Stomach (tissue), 9 donors: ENCODE results near the gene IPO5. TPM values are rescaled to one million over a fixed set of nuclear protein-coding genes. Genes with fewer than 3 reads are reported as not detected.
"Not testable (repeated sequence)": the region's sequence is repeated elsewhere in the genome, so short reads cannot be mapped to it uniquely, and the experiment has no call there.

Experiments used
- DNase-seq, 2 donors: peaks; one replicate each; pipeline versions ENCODE4 v3.0.0 to v3.0.0-alpha.2; 2013 to 2019
- H3K27ac ChIP-seq, 5 donors: fragments of 200-600 bp in 4 of 5; sonication (generic) in 4 of 5; one replicate each; pipeline ENCODE4 v1.5.1; 2013 to 2019; ENCODE audit warnings: mild to moderate bottlenecking in 1 of 5, moderate library complexity in 1 of 5
- H3K27me3 ChIP-seq, 3 donors: fragments of 200-600 bp; sonication (generic); one replicate each; pipeline ENCODE4 v1.5.1; 2017 to 2019; ENCODE audit warnings: mixed run types in 1 of 3
- H3K36me3 ChIP-seq, 4 donors: fragments of 200-600 bp; sonication (generic); 1 replicate in 3 of 4; 2 replicates in 1 of 4; pipeline ENCODE4 v1.5.1; 2016 to 2019
- H3K4me1 ChIP-seq, 4 donors: fragments of 200-600 bp; sonication (generic); one replicate each; pipeline ENCODE4 v1.5.1; 2016 to 2019
- H3K4me3 ChIP-seq, 4 donors: fragments of 200-600 bp; sonication (generic) in 3 of 4; one replicate each; pipeline ENCODE4 v1.5.1; 2016 to 2019; ENCODE audit warnings: mild to moderate bottlenecking in 1 of 4
- H3K9me3 ChIP-seq, 4 donors: fragments of 200-600 bp; sonication (generic); one replicate each; pipeline ENCODE4 v1.5.1; 2016 to 2019
- CTCF ChIP-seq, 7 experiments: fragments of 450-650 bp in 4 of 7; fragments of 200-600 bp in 3 of 7; sonication (generic) in 3 of 7; IDR thresholded peaks; one replicate each; pipeline ENCODE4 v1.5.1; 2016 to 2019; ENCODE audit warnings: antibody characterized with exemption in 7 of 7, control low read depth in 2 of 7, mild to moderate bottlenecking in 1 of 7
- EP300 ChIP-seq: sonication (generic); formaldehyde crosslinking; IDR thresholded peaks from one replicate; pipeline ENCODE4 v1.6.1; 2017; ENCODE audit warnings: antibody characterized with exemption
- POLR2A ChIP-seq, 4 donors: fragments of 450-650 bp; IDR thresholded peaks; one replicate each; pipeline ENCODE4 v1.6.1; 2016; ENCODE audit warnings: antibody characterized with exemption in 4 of 4, control low read depth in 2 of 4, mild to moderate bottlenecking in 1 of 4, moderate library complexity in 1 of 4
- POLR2AphosphoS5 ChIP-seq, 3 donors: sonication (generic); formaldehyde crosslinking; IDR thresholded peaks; one replicate each; pipeline ENCODE4 v1.6.1; 2016; ENCODE audit warnings: antibody characterized with exemption in 3 of 3
- WGBS, 5 donors: extraction: QIAGEN DNeasy Blood & Tissue Kit in 3 of 5; methylation state at CpG; one replicate each; pipeline versions ENCODE4 v1.1.5 to v1.1.7; 2013 to 2018; 5-methylcytosine and 5-hydroxymethylcytosine counted together
- intact Hi-C: fragments of 100-400 bp; cut with DNase I; formaldehyde crosslinking; loops from one replicate; pipeline ENCODE4 v1.15.1; 2023; ENCODE audit warnings: low total_unique reads
- polyA plus RNA-seq, 3 donors: library from polyadenylated mRNA; stranded (reverse); fragments of 200-250 nt; gene quantifications; one replicate each; pipeline ENCODE4 v1.2.3, GENCODE V29; 2013
- total RNA-seq, 5 donors: library from RNA; depleted of rRNA; stranded (reverse); fragments of >200 nt; gene quantifications; one replicate each; pipeline versions ENCODE4 v1.1.0 to v1.2.3, GENCODE V29; 2014 to 2016
- donor health status: healthy with polysubstance abuse.
- donor health status: Bipolar disorder and iron deficiency.
- donor health status: healthy.

Gene IPO5
- total and polyA plus RNA-seq, 8 donors, result 24.7 to 236 (median 60.1) TPM

- 73 to 88% (median 86%) methylated on average over 3 of the region's 3 CpGs for WGBS, 5 donors
- Histone ChIP-seq H3K9me3 (peaks cover 0 to 5% (median 0%) of the 10 kb centered on the region in 4 donors), H3K4me3 (no peak overlapping the region), H3K27me3 (no peaks in the 10 kb centered on the region), H3K36me3 (no peaks in the 10 kb centered on the region), H3K4me1 (no peaks in the 10 kb centered on the region), H3K27ac (no peak overlapping the region)
- intact Hi-C loops, result no loop called here
- TF ChIP-seq EP300 (no peak), POLR2A (IDR thresholded peaks at IDR 0.05) (no peak), CTCF (IDR thresholded peaks at IDR 0.05) (no peak), POLR2AphosphoS5 (IDR thresholded peaks at IDR 0.05) (no peak)
- DNase-seq, result no peak
Measured at GRCh38 chr13:97946951-97947588, 6.4 kb upstream of the IPO5 start.

DNA sequence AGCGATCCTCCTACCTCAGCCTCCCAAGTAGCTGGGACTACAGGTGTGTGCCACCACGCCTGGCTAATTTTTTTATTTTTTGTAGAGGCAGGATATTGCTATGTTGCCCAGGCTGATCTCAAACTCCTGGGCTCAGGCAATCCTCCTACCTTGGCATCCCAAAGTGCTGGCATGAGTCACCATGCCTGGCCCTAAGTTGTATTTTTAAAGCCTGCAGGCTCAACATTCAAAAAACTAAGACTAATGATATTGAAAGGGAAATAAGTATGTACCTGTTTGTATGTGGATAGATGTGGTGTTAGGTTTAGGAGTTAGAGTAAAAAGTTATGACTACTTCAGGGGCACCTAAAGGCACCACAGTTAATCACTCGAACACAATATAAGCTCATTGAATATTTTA is 5.4 kb upstream of the IPO5 start:
- no peak overlapping the region for H3K27ac ChIP-seq
- DNase-seq, result no peak
- intact Hi-C loops, result no loop called here
- no peaks in the 10 kb centered on the region for H3K27me3 ChIP-seq
- no peaks in the 10 kb centered on the region for H3K4me1 ChIP-seq
- H3K36me3 ChIP-seq, result no peaks in the 10 kb centered on the region
- peaks cover 0 to 5% (median 0%) of the 10 kb centered on the region in 4 donors for H3K9me3 ChIP-seq
- 93 to 98% (median 96%) methylated on average over 3 of the region's 3 CpGs for WGBS, 5 donors
- TF ChIP-seq POLR2AphosphoS5 (IDR thresholded peaks at IDR 0.05), result no peak
- TF ChIP-seq POLR2A (IDR thresholded peaks at IDR 0.05), result no peak
- no peak for TF ChIP-seq CTCF (IDR thresholded peaks at IDR 0.05)
- no peak overlapping the region for H3K4me3 ChIP-seq

DNA sequence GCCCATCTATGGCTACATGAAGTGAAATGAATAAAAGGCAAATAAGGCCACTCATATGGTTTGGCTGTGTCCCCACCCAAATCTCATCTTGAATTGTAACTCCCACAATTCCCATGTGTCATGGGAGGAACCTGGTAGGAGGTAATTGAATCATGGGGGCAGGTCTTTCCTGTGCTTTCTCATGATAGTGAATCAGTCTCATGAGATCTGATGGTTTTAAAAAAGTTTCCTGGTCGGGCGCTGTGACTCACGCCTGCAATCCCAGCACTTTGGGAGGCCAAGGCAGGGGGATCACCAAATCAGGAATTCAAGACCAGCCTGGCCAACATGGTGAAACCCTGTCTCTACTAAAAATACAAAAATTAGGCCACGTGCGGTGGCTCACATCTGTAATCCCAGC is 4.2 kb upstream of the IPO5 start:
- intact Hi-C loops, DNase-seq, H3K9me3 ChIP-seq, H3K4me3 ChIP-seq, H3K4me1 ChIP-seq, H3K36me3 ChIP-seq, H3K27ac ChIP-seq, H3K27me3 ChIP-seq: not testable (repeated sequence)
- 92 to 97% (median 95%) methylated on average over 5 of the region's 5 CpGs for WGBS, 5 donors

- Histone ChIP-seq H3K4me1 (no peaks in the 10 kb centered on the region), H3K27me3 (no peaks in the 10 kb centered on the region), H3K9me3 (no peaks in the 10 kb centered on the region), H3K4me3 (no peak overlapping the region), H3K36me3 (no peaks in the 10 kb centered on the region), H3K27ac (no peak overlapping the region)
- no peak for DNase-seq
- intact Hi-C loops, result no loop called here
- TF ChIP-seq EP300, result no peak
- no peak for TF ChIP-seq POLR2AphosphoS5 (IDR thresholded peaks at IDR 0.05)
- WGBS, 5 donors, result 75 to 86% (median 78%) methylated on average over 4 of the region's 4 CpGs
Measured at GRCh38 chr13:97951376-97951775, 2.1 kb upstream of the IPO5 start.

- H3K9me3 ChIP-seq, intact Hi-C loops: not testable (repeated sequence)
- 67 to 76% (median 75%) methylated on average over 4 of the region's 4 CpGs for WGBS, 5 donors
Measured at GRCh38 chr13:97952831-97953230, 644 bp upstream of the IPO5 start.

DNA sequence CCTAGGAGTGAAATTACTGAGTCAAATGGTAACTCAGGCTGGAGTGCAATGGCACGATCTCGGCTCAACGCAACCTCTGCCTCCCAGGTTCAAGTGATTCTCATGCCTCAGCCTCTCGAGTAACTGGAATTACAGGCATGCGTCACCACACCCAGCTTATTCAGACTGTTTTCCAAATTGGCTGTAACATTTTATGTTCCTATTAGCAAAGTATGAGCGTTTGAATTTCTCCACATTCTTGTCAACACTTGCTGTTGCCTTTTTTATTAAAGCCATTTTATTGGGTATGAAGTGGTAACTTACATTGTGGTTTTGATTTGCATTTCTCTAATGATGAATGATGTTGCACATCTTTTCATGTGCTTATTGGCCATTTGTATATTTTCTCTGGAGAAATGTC is 7.9 kb downstream of the IPO5 start:
- TF ChIP-seq POLR2AphosphoS5 (IDR thresholded peaks at IDR 0.05) (no peak), POLR2A (IDR thresholded peaks at IDR 0.05) (no peak), EP300 (no peak), CTCF (IDR thresholded peaks at IDR 0.05) (no peak)
- Histone ChIP-seq H3K36me3 (no peaks in the 10 kb centered on the region), H3K27me3 (no peaks in the 10 kb centered on the region), H3K27ac (no peak overlapping the region), H3K4me3 (no peak overlapping the region), H3K9me3 (no peaks in the 10 kb centered on the region), H3K4me1 (no peaks in the 10 kb centered on the region)
- WGBS, 5 donors, result 83 to 93% (median 91%) methylated on average over 6 of the region's 6 CpGs
- intact Hi-C loops, result no loop called here
- no peak for DNase-seq

More at GRCh38 chr13:97952831-97953230, 644 bp upstream of the IPO5 start:
- H3K27ac ChIP-seq, H3K27me3 ChIP-seq, H3K4me1 ChIP-seq, DNase-seq, H3K4me3 ChIP-seq, H3K36me3 ChIP-seq: not testable (repeated sequence)
